HepG2 (cell line): ENCODE data around the gene DNAJC5. TPM values are rescaled to one million over a fixed set of nuclear protein-coding genes. Genes with fewer than 3 reads are reported as not detected.
A peak's percentile ranks its signal among the peaks of the same experiment; 100 is the strongest.

Experiments
- BRCA1 ChIP-seq: sonication (generic); formaldehyde crosslinking; IDR thresholded peaks from 2 replicates; pipeline ENCODE4 v1.4.0; 2020; ENCODE audit warnings: missing genetic modification reagents
- KDM2A ChIP-seq: sonication (generic); formaldehyde crosslinking; IDR thresholded peaks from 2 replicates; pipeline ENCODE4 v1.4.0; 2020; ENCODE audit warnings: low read depth, missing genetic modification reagents, borderline replicate concordance
- KLF6 ChIP-seq: IDR thresholded peaks from 2 replicates; pipeline ENCODE4 v1.8.0; 2016; ENCODE audit warnings: missing biosample characterization, missing genetic modification reagents
- PAWR ChIP-seq: sonication (generic); formaldehyde crosslinking; IDR thresholded peaks from 2 replicates; pipeline ENCODE4 v1.4.0; 2020; ENCODE audit warnings: missing genetic modification reagents, mild to moderate bottlenecking, borderline replicate concordance
- PRDM15 ChIP-seq: sonication (generic); formaldehyde crosslinking; IDR thresholded peaks from 2 replicates; pipeline ENCODE4 v1.4.0; 2020; ENCODE audit warnings: missing genetic modification reagents
- RBAK ChIP-seq: sonication (generic); formaldehyde crosslinking; IDR thresholded peaks from 2 replicates; pipeline ENCODE4 v1.5.1; 2020; ENCODE audit warnings: mild to moderate bottlenecking, missing genetic modification reagents
- RXRA ChIP-seq: sonication (generic); formaldehyde crosslinking; IDR thresholded peaks from 2 replicates; pipeline ENCODE4 v1.5.1; 2020; ENCODE audit warnings: missing genetic modification reagents
- SIN3A ChIP-seq: IDR thresholded peaks from 2 replicates; pipeline ENCODE4 v1.6.1; 2011; ENCODE audit warnings: low read depth, mild to moderate bottlenecking, control low read depth, low read length, borderline replicate concordance
- SRSF1 ChIP-seq: fragments of 200-400 bp; formaldehyde crosslinking; optimal IDR thresholded peaks from 2 replicates; pipeline ENCODE3; 2017; ENCODE audit warnings: mild to moderate bottlenecking, low read depth, low read length, moderate library complexity
- THAP11 ChIP-seq: IDR thresholded peaks from 2 replicates; pipeline ENCODE4 v1.6.1; 2016; ENCODE audit warnings: missing biosample characterization, missing genetic modification reagents
- THAP7 ChIP-seq: sonication (generic); formaldehyde crosslinking; IDR thresholded peaks from 2 replicates; pipeline ENCODE4 v1.8.1; 2023; ENCODE audit warnings: mild to moderate bottlenecking, missing genetic modification reagents
- TOPORS ChIP-seq: sonication (generic); formaldehyde crosslinking; IDR thresholded peaks from 2 replicates; pipeline ENCODE4 v1.8.0; 2023; ENCODE audit warnings: mild to moderate bottlenecking, missing genetic modification reagents
- ZFP36L2 ChIP-seq: sonication (generic); formaldehyde crosslinking; IDR thresholded peaks from 2 replicates; pipeline ENCODE4 v1.4.0; 2020; ENCODE audit warnings: missing genetic modification reagents
- ZNF253 ChIP-seq: sonication (generic); formaldehyde crosslinking; IDR thresholded peaks from 2 replicates; pipeline ENCODE4 v1.8.0; 2022; ENCODE audit warnings: mild to moderate bottlenecking, missing genetic modification reagents, borderline replicate concordance
- ZNF441 ChIP-seq: sonication (generic); formaldehyde crosslinking; IDR thresholded peaks from 2 replicates; pipeline ENCODE4 v1.7.0; 2021; ENCODE audit warnings: missing genetic modification reagents, borderline replicate concordance
- ZNF776 ChIP-seq: sonication (generic); formaldehyde crosslinking; IDR thresholded peaks from 2 replicates; pipeline ENCODE4 v1.4.0; 2020; ENCODE audit warnings: mild to moderate bottlenecking, missing genetic modification reagents
- ZNF816 ChIP-seq: sonication (generic); formaldehyde crosslinking; IDR thresholded peaks from 2 replicates; pipeline ENCODE4 v1.8.0; 2022; ENCODE audit warnings: missing genetic modification reagents, mild to moderate bottlenecking, borderline replicate concordance
- polyA plus RNA-seq, 8 experiments: library from polyadenylated mRNA; depleted of rRNA in 3 of 8; stranded (reverse) in 7 of 8; unstranded in 1 of 8; fragments of >200 nt; fragmentation: Illumina TruSeq in 4 of 8; extraction: Trizol in 4 of 8; gene quantifications; 2 replicates each; pipeline versions ENCODE4 v1.2.1 to v1.2.3, GENCODE V29; 2011 to 2016; ENCODE audit warnings: low read depth in 4 of 8, missing spikeins in 1 of 8, mixed read lengths in 1 of 8; ENCODE audit not compliant: insufficient read depth in 1 of 8
- total RNA-seq, 5 experiments: library from RNA; depleted of rRNA; stranded (reverse); fragments of >200 nt; fragmentation: Illumina TruSeq; extraction: Trizol; gene quantifications; 2 replicates each; pipeline ENCODE4 v1.2.3, GENCODE V29; 2016; ENCODE audit warnings: low read depth in 1 of 5
- TF ChIP-seq, protein P1 (sequence below): sonication (generic); formaldehyde crosslinking; IDR thresholded peaks from 2 replicates; pipeline ENCODE4 v1.5.1; 2020; ENCODE audit warnings: missing genetic modification reagents, mild to moderate bottlenecking, borderline replicate concordance
- TF ChIP-seq, protein P2 (sequence below): sonication (generic); formaldehyde crosslinking; IDR thresholded peaks from 2 replicates; pipeline ENCODE4 v1.4.0; 2020; ENCODE audit warnings: missing genetic modification reagents, borderline replicate concordance

The DNAJC5 gene
- total and polyA plus RNA-seq, 2 of the 13 experiments (the other 11 are each of a cell fraction or from before 2014, with no cell fraction given) = 42.8 to 64.5 TPM

DNA sequence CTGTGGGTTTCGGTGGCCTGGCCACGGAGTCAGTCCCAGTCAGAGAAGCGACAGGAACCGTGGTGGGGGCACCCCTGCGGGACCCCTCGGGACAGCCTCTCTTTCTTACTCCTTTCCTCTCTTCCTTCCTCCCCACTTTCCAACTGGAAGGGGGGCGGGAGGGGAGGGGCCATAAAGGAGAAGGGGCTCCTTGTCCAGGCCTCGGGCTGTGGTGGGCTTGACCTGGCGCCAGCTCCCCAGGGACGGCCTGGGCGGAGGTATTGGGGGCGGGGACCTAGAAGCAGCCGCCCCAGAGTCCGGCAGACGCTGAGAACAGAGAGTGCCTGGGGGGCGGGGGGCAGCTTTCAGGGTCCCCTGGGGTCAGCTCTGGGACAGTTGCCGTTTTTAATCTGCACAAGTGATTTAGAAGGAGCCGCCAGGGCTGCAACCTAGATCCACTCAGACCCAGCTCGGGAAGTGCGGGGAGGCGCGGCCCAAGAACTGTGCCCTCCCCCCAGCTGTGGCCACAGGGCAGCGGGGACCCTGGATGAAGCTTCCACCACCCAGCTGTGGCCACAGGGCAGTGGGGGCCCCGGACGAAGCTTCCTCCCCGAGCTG is 40.1 kb upstream of the DNAJC5 start (continued):
- TF ChIP-seq SRSF1 = peak; percentile 50
- TF ChIP-seq KDM2A = peak; percentile 67; the same call in 1 of the 2 replicates
- peak; percentile 33; the same call in 1 of the 2 replicates for TF ChIP-seq ZNF441 (CRISPR knock-in tag)
- peak; percentile 39; the same call in 1 of the 2 replicates for TF ChIP-seq ZNF776 (CRISPR knock-in tag)
- TF ChIP-seq THAP7 (CRISPR knock-in tag) = peak; percentile 75; the same call in 1 of the 2 replicates
- TF ChIP-seq TOPORS (CRISPR knock-in tag) = no peak
- TF ChIP-seq, protein P1, sequence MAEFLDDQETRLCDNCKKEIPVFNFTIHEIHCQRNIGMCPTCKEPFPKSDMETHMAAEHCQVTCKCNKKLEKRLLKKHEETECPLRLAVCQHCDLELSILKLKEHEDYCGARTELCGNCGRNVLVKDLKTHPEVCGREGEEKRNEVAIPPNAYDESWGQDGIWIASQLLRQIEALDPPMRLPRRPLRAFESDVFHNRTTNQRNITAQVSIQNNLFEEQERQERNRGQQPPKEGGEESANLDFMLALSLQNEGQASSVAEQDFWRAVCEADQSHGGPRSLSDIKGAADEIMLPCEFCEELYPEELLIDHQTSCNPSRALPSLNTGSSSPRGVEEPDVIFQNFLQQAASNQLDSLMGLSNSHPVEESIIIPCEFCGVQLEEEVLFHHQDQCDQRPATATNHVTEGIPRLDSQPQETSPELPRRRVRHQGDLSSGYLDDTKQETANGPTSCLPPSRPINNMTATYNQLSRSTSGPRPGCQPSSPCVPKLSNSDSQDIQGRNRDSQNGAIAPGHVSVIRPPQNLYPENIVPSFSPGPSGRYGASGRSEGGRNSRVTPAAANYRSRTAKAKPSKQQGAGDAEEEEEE = 0 out of 2 replicates have a peak, but pooled peaks have one; percentile 40
- 0 out of 2 replicates have a peak, but pooled peaks have one; percentile 57 for TF ChIP-seq ZNF253 (CRISPR knock-in tag)
- TF ChIP-seq, protein P2, sequence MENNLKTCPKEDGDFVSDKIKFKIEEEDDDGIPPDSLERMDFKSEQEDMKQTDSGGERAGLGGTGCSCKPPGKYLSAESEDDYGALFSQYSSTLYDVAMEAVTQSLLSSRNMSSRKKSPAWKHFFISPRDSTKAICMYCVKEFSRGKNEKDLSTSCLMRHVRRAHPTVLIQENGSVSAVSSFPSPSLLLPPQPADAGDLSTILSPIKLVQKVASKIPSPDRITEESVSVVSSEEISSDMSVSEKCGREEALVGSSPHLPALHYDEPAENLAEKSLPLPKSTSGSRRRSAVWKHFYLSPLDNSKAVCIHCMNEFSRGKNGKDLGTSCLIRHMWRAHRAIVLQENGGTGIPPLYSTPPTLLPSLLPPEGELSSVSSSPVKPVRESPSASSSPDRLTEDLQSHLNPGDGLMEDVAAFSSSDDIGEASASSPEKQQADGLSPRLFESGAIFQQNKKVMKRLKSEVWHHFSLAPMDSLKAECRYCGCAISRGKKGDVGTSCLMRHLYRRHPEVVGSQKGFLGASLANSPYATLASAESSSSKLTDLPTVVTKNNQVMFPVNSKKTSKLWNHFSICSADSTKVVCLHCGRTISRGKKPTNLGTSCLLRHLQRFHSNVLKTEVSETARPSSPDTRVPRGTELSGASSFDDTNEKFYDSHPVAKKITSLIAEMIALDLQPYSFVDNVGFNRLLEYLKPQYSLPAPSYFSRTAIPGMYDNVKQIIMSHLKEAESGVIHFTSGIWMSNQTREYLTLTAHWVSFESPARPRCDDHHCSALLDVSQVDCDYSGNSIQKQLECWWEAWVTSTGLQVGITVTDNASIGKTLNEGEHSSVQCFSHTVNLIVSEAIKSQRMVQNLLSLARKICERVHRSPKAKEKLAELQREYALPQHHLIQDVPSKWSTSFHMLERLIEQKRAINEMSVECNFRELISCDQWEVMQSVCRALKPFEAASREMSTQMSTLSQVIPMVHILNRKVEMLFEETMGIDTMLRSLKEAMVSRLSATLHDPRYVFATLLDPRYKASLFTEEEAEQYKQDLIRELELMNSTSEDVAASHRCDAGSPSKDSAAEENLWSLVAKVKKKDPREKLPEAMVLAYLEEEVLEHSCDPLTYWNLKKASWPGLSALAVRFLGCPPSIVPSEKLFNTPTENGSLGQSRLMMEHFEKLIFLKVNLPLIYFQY (CRISPR knock-in tag) = 0 out of 2 replicates have a peak, but pooled peaks have one; percentile 47
- TF ChIP-seq RBAK (CRISPR knock-in tag) = 0 out of 2 replicates have a peak, but pooled peaks have one; percentile 20
- TF ChIP-seq SIN3A = 0 out of 2 replicates have a peak, but pooled peaks have one; percentile 6
- TF ChIP-seq ZNF816 (CRISPR knock-in tag) = no peak
- no peak for TF ChIP-seq PRDM15
- TF ChIP-seq KLF6 (CRISPR knock-in tag) = 0 out of 2 replicates have a peak, but pooled peaks have one; percentile 28
- peak; percentile 46; the same call in 1 of the 2 replicates for TF ChIP-seq RXRA (CRISPR knock-in tag)
- TF ChIP-seq THAP11 (CRISPR knock-in tag) = no peak
- TF ChIP-seq ZFP36L2 = no peak
- TF ChIP-seq BRCA1 = no peak
- 0 out of 2 replicates have a peak, but pooled peaks have one; percentile 84 for TF ChIP-seq PAWR (CRISPR knock-in tag)
